HepG2 (cell line): ENCODE data around the gene CASKIN2. TPM values are rescaled to one million over a fixed set of nuclear protein-coding genes. Genes with fewer than 3 reads are reported as not detected.

Experiments used
- AGO2 ChIP-seq: fragments of 200-400 bp; formaldehyde crosslinking; optimal IDR thresholded peaks from 2 replicates; pipeline ENCODE3; 2017; ENCODE audit warnings: mild to moderate bottlenecking, low read depth, low read length, moderate library complexity
- CREM ChIP-seq, 2 experiments: sonication (generic) in 1 of 2; formaldehyde crosslinking in 1 of 2; IDR thresholded peaks; 2 replicates each; pipeline versions ENCODE4 v1.4.0 to v1.6.1; 2016 to 2020; ENCODE audit warnings: antibody characterized with exemption in 1 of 2, mild to moderate bottlenecking in 1 of 2, missing genetic modification reagents in 1 of 2
- ETV5 ChIP-seq: IDR thresholded peaks from 2 replicates; pipeline ENCODE4 v1.6.1; 2018; ENCODE audit warnings: missing biosample characterization, missing genetic modification reagents, inconsistent platforms, borderline replicate concordance
- MZF1 ChIP-seq: sonication (generic); formaldehyde crosslinking; IDR thresholded peaks from 2 replicates; pipeline ENCODE4 v1.8.1; 2023; ENCODE audit warnings: mild to moderate bottlenecking, missing genetic modification reagents, borderline replicate concordance
- SCMH1 ChIP-seq: sonication (generic); formaldehyde crosslinking; IDR thresholded peaks from 2 replicates; pipeline ENCODE4 v1.9.0; 2021; ENCODE audit warnings: missing genetic modification reagents, mild to moderate bottlenecking, borderline replicate concordance
- ZFYVE20 ChIP-seq: sonication (generic); formaldehyde crosslinking; IDR thresholded peaks from 2 replicates; pipeline ENCODE4 v1.8.0; 2023; ENCODE audit warnings: low read depth, mild to moderate bottlenecking, moderate library complexity, missing genetic modification reagents, borderline replicate concordance
- ZNF33A ChIP-seq: sonication (generic); formaldehyde crosslinking; IDR thresholded peaks from 2 replicates; pipeline ENCODE4 v1.5.1; 2020; ENCODE audit warnings: missing genetic modification reagents, mild to moderate bottlenecking, moderate library complexity, borderline replicate concordance
- ZNF430 ChIP-seq: sonication (generic); formaldehyde crosslinking; IDR thresholded peaks from 2 replicates; pipeline ENCODE4 v1.9.0; 2021; ENCODE audit warnings: mild to moderate bottlenecking, missing genetic modification reagents
- ZNF446 ChIP-seq: sonication (generic); formaldehyde crosslinking; IDR thresholded peaks from 2 replicates; pipeline ENCODE4 v1.5.0; 2020; ENCODE audit warnings: mild to moderate bottlenecking, missing genetic modification reagents
- ZNF589 ChIP-seq: sonication (generic); formaldehyde crosslinking; conservative IDR thresholded peaks from 2 replicates; pipeline ENCODE4 v1.8.0; 2022; ENCODE audit warnings: mild to moderate bottlenecking, moderate library complexity, missing genetic modification reagents
- polyA plus RNA-seq, 8 experiments: library from polyadenylated mRNA; depleted of rRNA in 3 of 8; stranded (reverse) in 7 of 8; unstranded in 1 of 8; fragments of >200 nt; fragmentation: Illumina TruSeq in 4 of 8; extraction: Trizol in 4 of 8; gene quantifications; 2 replicates each; pipeline versions ENCODE4 v1.2.1 to v1.2.3, GENCODE V29; 2011 to 2016; ENCODE audit warnings: low read depth in 4 of 8, missing spikeins in 1 of 8, mixed read lengths in 1 of 8; ENCODE audit not compliant: insufficient read depth in 1 of 8
- total RNA-seq, 5 experiments: library from RNA; depleted of rRNA; stranded (reverse); fragments of >200 nt; fragmentation: Illumina TruSeq; extraction: Trizol; gene quantifications; 2 replicates each; pipeline ENCODE4 v1.2.3, GENCODE V29; 2016; ENCODE audit warnings: low read depth in 1 of 5
- TF ChIP-seq, protein P1 (sequence below): sonication (generic); formaldehyde crosslinking; IDR thresholded peaks from 2 replicates; pipeline ENCODE4 v1.9.0; 2021; ENCODE audit warnings: mild to moderate bottlenecking, missing genetic modification reagents
- TF ChIP-seq, protein P2 (sequence below): sonication (generic); formaldehyde crosslinking; IDR thresholded peaks from 2 replicates; pipeline ENCODE4 v1.5.1; 2020; ENCODE audit warnings: mild to moderate bottlenecking, moderate library complexity, missing genetic modification reagents
- TF ChIP-seq, protein P3 (sequence below): sonication (generic); formaldehyde crosslinking; conservative IDR thresholded peaks from 2 replicates; pipeline ENCODE4 v1.8.0; 2022; ENCODE audit warnings: missing genetic modification reagents

CASKIN2 gene
- total and polyA plus RNA-seq, 2 of the 13 experiments (the other 11 are each of a cell fraction or from before 2014, with no cell fraction given): 5.2 to 7.8 TPM

DNA sequence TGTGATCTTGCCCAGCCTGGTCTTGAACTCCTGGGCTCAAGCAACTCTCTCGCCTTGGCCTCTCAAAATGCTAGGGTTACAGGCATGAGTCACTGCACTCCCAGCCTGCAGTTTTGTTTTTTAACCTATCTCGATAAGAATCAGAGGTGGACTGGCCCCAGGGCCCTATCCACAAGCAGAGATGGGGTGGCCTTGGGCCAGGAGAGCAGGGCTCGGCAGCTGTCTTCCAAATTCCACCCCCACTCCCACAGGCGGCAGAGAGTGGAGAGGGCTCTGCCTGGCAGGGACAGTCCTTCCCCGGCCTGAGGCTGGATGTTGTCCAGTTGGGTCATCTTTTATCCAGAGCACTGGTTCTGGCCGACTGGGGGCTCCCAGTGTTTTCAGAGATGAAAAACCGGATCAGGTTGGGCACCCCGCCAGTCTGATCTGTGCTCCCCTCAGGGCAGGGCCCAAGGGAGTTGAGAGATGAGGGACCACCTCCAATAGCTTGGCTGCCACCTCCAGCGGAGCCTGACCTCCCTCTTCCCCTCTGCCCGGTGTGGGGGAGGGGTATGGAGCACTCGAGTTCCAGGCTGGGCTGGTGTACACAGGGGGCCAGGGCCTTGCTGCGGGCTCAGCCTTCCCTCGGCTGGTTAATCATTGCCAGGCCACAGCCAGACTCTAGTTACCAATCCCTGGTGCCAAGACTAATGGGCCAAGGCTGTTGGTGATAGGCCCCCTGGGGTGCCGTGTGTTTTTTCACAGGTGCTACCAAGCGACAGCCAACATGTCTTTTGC is 41.9 kb upstream of the CASKIN2 start (continued):
- TF ChIP-seq, protein P1, sequence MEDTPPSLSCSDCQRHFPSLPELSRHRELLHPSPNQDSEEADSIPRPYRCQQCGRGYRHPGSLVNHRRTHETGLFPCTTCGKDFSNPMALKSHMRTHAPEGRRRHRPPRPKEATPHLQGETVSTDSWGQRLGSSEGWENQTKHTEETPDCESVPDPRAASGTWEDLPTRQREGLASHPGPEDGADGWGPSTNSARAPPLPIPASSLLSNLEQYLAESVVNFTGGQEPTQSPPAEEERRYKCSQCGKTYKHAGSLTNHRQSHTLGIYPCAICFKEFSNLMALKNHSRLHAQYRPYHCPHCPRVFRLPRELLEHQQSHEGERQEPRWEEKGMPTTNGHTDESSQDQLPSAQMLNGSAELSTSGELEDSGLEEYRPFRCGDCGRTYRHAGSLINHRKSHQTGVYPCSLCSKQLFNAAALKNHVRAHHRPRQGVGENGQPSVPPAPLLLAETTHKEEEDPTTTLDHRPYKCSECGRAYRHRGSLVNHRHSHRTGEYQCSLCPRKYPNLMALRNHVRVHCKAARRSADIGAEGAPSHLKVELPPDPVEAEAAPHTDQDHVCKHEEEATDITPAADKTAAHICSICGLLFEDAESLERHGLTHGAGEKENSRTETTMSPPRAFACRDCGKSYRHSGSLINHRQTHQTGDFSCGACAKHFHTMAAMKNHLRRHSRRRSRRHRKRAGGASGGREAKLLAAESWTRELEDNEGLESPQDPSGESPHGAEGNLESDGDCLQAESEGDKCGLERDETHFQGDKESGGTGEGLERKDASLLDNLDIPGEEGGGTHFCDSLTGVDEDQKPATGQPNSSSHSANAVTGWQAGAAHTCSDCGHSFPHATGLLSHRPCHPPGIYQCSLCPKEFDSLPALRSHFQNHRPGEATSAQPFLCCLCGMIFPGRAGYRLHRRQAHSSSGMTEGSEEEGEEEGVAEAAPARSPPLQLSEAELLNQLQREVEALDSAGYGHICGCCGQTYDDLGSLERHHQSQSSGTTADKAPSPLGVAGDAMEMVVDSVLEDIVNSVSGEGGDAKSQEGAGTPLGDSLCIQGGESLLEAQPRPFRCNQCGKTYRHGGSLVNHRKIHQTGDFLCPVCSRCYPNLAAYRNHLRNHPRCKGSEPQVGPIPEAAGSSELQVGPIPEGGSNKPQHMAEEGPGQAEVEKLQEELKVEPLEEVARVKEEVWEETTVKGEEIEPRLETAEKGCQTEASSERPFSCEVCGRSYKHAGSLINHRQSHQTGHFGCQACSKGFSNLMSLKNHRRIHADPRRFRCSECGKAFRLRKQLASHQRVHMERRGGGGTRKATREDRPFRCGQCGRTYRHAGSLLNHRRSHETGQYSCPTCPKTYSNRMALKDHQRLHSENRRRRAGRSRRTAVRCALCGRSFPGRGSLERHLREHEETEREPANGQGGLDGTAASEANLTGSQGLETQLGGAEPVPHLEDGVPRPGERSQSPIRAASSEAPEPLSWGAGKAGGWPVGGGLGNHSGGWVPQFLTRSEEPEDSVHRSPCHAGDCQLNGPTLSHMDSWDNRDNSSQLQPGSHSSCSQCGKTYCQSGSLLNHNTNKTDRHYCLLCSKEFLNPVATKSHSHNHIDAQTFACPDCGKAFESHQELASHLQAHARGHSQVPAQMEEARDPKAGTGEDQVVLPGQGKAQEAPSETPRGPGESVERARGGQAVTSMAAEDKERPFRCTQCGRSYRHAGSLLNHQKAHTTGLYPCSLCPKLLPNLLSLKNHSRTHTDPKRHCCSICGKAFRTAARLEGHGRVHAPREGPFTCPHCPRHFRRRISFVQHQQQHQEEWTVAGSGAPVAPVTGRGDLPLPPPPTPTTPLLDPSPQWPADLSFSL: no peak
- TF ChIP-seq, protein P2, sequence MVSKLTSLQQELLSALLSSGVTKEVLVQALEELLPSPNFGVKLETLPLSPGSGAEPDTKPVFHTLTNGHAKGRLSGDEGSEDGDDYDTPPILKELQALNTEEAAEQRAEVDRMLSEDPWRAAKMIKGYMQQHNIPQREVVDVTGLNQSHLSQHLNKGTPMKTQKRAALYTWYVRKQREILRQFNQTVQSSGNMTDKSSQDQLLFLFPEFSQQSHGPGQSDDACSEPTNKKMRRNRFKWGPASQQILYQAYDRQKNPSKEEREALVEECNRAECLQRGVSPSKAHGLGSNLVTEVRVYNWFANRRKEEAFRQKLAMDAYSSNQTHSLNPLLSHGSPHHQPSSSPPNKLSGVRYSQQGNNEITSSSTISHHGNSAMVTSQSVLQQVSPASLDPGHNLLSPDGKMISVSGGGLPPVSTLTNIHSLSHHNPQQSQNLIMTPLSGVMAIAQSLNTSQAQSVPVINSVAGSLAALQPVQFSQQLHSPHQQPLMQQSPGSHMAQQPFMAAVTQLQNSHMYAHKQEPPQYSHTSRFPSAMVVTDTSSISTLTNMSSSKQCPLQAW (CRISPR knock-in tag): peak; percentile 100
- TF ChIP-seq, protein P3, sequence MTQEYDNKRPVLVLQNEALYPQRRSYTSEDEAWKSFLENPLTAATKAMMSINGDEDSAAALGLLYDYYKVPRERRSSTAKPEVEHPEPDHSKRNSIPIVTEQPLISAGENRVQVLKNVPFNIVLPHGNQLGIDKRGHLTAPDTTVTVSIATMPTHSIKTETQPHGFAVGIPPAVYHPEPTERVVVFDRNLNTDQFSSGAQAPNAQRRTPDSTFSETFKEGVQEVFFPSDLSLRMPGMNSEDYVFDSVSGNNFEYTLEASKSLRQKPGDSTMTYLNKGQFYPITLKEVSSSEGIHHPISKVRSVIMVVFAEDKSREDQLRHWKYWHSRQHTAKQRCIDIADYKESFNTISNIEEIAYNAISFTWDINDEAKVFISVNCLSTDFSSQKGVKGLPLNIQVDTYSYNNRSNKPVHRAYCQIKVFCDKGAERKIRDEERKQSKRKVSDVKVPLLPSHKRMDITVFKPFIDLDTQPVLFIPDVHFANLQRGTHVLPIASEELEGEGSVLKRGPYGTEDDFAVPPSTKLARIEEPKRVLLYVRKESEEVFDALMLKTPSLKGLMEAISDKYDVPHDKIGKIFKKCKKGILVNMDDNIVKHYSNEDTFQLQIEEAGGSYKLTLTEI (CRISPR knock-in tag): no peak
- TF ChIP-seq CREM (IDR thresholded peaks at IDR 0.05) (peak; percentile 41; the same call in 1 of the 2 replicates), CREM (CRISPR knock-in tag; IDR thresholded peaks at IDR 0.05) (no peak), ZNF430 (CRISPR knock-in tag) (peak; percentile 89; the same call in 1 of the 2 replicates), ETV5 (CRISPR knock-in tag) (peak; percentile 70), SCMH1 (CRISPR knock-in tag) (no peak), ZFYVE20 (CRISPR knock-in tag) (no peak), ZNF446 (CRISPR knock-in tag) (no peak), AGO2 (peak; percentile 51), ZNF589 (CRISPR knock-in tag) (peak; percentile 69; the same call in 1 of the 2 replicates), MZF1 (CRISPR knock-in tag) (no peak), ZNF33A (CRISPR knock-in tag) (no peak)
